Right cardiac atrium (tissue), 5 donors: Measurements from ENCODE around the gene CD93. TPM values are rescaled to one million over a fixed set of nuclear protein-coding genes. Genes with fewer than 3 reads are reported as not detected.
A peak's percentile ranks its signal among the peaks of the same experiment; 100 is the strongest.

Source experiments
- ATAC-seq, 2 donors: fragments of 200-7000 bp; cut with Tn5 transposase; one replicate each; pipeline versions ENCODE4 v1.8.0 to v1.9.1; 2020; ENCODE audit warnings: moderate library complexity in 2 of 2, mild to moderate bottlenecking in 1 of 2
- DNase-seq, 3 donors: peaks; one replicate each; pipeline ENCODE4 v3.0.0-alpha.2; 2020
- H3K27ac ChIP-seq: one replicate; pipeline ENCODE4 v1.5.1; 2013; ENCODE audit warnings: mild to moderate bottlenecking, low read length, control low read depth, moderate library complexity
- H3K27me3 ChIP-seq: one replicate; pipeline ENCODE4 v1.6.1; 2013; ENCODE audit not compliant: control insufficient read depth, insufficient read depth
- H3K4me1 ChIP-seq: one replicate; pipeline ENCODE4 v1.6.1; 2013; ENCODE audit warnings: low read length; ENCODE audit not compliant: control insufficient read depth, insufficient read depth
- H3K4me3 ChIP-seq: one replicate; pipeline ENCODE4 v1.5.1; 2013; ENCODE audit warnings: low read length, control low read depth
- H3K9me3 ChIP-seq: one replicate; pipeline ENCODE4 v1.6.1; 2013; ENCODE audit warnings: low read length; ENCODE audit not compliant: control insufficient read depth
- WGBS: extraction: QIAGEN DNeasy Blood & Tissue Kit; methylation state at CpG from one replicate; pipeline ENCODE4 v1.1.7; 2013; 5-methylcytosine and 5-hydroxymethylcytosine counted together
- intact Hi-C, 4 donors: fragments of 100-400 bp; cut with DNase I; formaldehyde crosslinking; loops; one replicate each; pipeline versions ENCODE4 v1.11.0 to v1.14.0; 2022 to 2023
- polyA plus RNA-seq: library from polyadenylated mRNA; stranded (reverse); fragments of 200-250 nt; gene quantifications from one replicate; pipeline ENCODE4 v1.2.3, GENCODE V29; 2013
- total RNA-seq, 4 donors: library from RNA; stranded (reverse); fragmentation: NEBNext Ultra II Directional; extraction: Animal tissue kit (Norgen Biotek cat#: 25700); gene quantifications; one replicate each; pipeline ENCODE4 v1.2.1, GENCODE V29; 2021
- donor health status: healthy with polysubstance abuse.
- donor health status: DM: no; HTN: yes; CAD: no.
- donor health status: DM: no; HTN: no; CAD: no.
- donor health status: DM: no; HTN: yes; CAD: no; lungs with severe emphysema.
- donor health status: DM: yes; HTN: yes; CAD: no.

Gene CD93
- total and polyA plus RNA-seq, 5 donors = 14.1 to 51.6 (median 39.8) TPM

- peak in 2 of 3 donors; percentile 42 to 50 for DNase-seq
Observed at GRCh38 chr20:23119456-23120216, 33.5 kb upstream of the CD93 start.

GRCh38 chr20:23118766-23119165 is 32.6 kb upstream of the CD93 start:
- intact Hi-C loops = no loop called here

More at GRCh38 chr20:23119456-23120216, 33.5 kb upstream of the CD93 start:
- intact Hi-C loops = no loop called here
- no peaks in the 10 kb centered on the region for H3K9me3 ChIP-seq
- WGBS = 78% methylated on average over 15 of the region's 15 CpGs
- H3K27ac ChIP-seq = peak overlapping the region; percentile 66
- no peaks in the 10 kb centered on the region for H3K27me3 ChIP-seq
- no peak overlapping the region for H3K4me3 ChIP-seq
- H3K4me1 ChIP-seq = peaks cover 6% of the 10 kb centered on the region
- peak; percentile 60 to 90 for ATAC-seq

GRCh38 chr20:23118144-23118543 is 32.0 kb upstream of the CD93 start:
- Histone ChIP-seq H3K27ac (no peak overlapping the region), H3K4me3 (no peak overlapping the region), H3K9me3 (no peaks in the 10 kb centered on the region), H3K4me1 (peaks cover 6% of the 10 kb centered on the region), H3K27me3 (no peaks in the 10 kb centered on the region)
- 97% methylated on average over 8 of the region's 8 CpGs for WGBS
- ATAC-seq (no peak), DNase-seq (peak in 1 of 3 donors; percentile 13)
- intact Hi-C loops = no loop called here

More at GRCh38 chr20:23118766-23119165, 32.6 kb upstream of the CD93 start:
- DNase-seq (peak in 1 of 3 donors; percentile 3), ATAC-seq (no peak)
- WGBS = 90% methylated on average over 9 of the region's 9 CpGs
- H3K4me1 ChIP-seq = peaks cover 6% of the 10 kb centered on the region
- no peak overlapping the region for H3K4me3 ChIP-seq
- no peaks in the 10 kb centered on the region for H3K9me3 ChIP-seq
- no peak overlapping the region for H3K27ac ChIP-seq
- H3K27me3 ChIP-seq = no peaks in the 10 kb centered on the region

GRCh38 chr20:23117738-23118137 is 31.6 kb upstream of the CD93 start:
- intact Hi-C loops = no loop called here
- 96% methylated on average over 8 of the region's 8 CpGs for WGBS

GRCh38 chr20:23116311-23117089 is 30.4 kb upstream of the CD93 start:
- Histone ChIP-seq H3K27me3 (no peaks in the 10 kb centered on the region), H3K4me1 (peaks cover 6% of the 10 kb centered on the region), H3K27ac (no peak overlapping the region), H3K4me3 (no peak overlapping the region), H3K9me3 (no peaks in the 10 kb centered on the region)
- DNase-seq (peak in 1 of 3 donors; percentile 10), ATAC-seq (no peak)
- WGBS = 76% methylated on average over 10 of the region's 10 CpGs
- intact Hi-C loops = no loop called here

More at GRCh38 chr20:23117738-23118137, 31.6 kb upstream of the CD93 start:
- Histone ChIP-seq H3K9me3 (no peaks in the 10 kb centered on the region), H3K4me3 (no peak overlapping the region), H3K4me1 (peaks cover 6% of the 10 kb centered on the region), H3K27ac (no peak overlapping the region), H3K27me3 (no peaks in the 10 kb centered on the region)
- peak in 1 of 3 donors; percentile 3 for DNase-seq
- ATAC-seq = no peak

- intact Hi-C loops = no loop called here
- H3K27ac ChIP-seq = no peak overlapping the region
Observed at GRCh38 chr20:23115822-23116221, 29.7 kb upstream of the CD93 start.

GRCh38 chr20:23114448-23115082 is 28.4 kb upstream of the CD93 start:
- Histone ChIP-seq H3K4me3 (no peak overlapping the region), H3K4me1 (no peaks in the 10 kb centered on the region), H3K27ac (no peak overlapping the region), H3K9me3 (no peaks in the 10 kb centered on the region), H3K27me3 (no peaks in the 10 kb centered on the region)
- DNase-seq = peak in 1 of 3 donors; percentile 3
- intact Hi-C loops = no loop called here
- no peak for ATAC-seq
- 74% methylated on average over 8 of the region's 8 CpGs for WGBS

More at GRCh38 chr20:23115822-23116221, 29.7 kb upstream of the CD93 start:
- no peak for DNase-seq
- ATAC-seq = no peak
- Histone ChIP-seq H3K27me3 (no peaks in the 10 kb centered on the region), H3K9me3 (no peaks in the 10 kb centered on the region), H3K4me1 (peaks cover 6% of the 10 kb centered on the region), H3K4me3 (no peak overlapping the region)
- WGBS = 85% methylated on average over 3 of the region's 3 CpGs

GRCh38 chr20:23114018-23114417 is 27.9 kb upstream of the CD93 start:
- intact Hi-C loops = no loop called here
- H3K27me3 ChIP-seq = no peaks in the 10 kb centered on the region
- H3K27ac ChIP-seq = no peak overlapping the region
- peak; percentile 51 to 83 (median 76) for DNase-seq
- no peak overlapping the region for H3K4me3 ChIP-seq
- 70% methylated on average over 2 of the region's 2 CpGs for WGBS
- ATAC-seq = peak; percentile 30 to 44
- no peaks in the 10 kb centered on the region for H3K9me3 ChIP-seq
- H3K4me1 ChIP-seq = no peaks in the 10 kb centered on the region

GRCh38 chr20:23112595-23112994 is 26.5 kb upstream of the CD93 start:
- ATAC-seq = no peak
- H3K4me1 ChIP-seq = no peaks in the 10 kb centered on the region
- DNase-seq = no peak
- H3K4me3 ChIP-seq = no peak overlapping the region
- intact Hi-C loops = no loop called here
- H3K9me3 ChIP-seq = no peaks in the 10 kb centered on the region
- WGBS = 82% methylated on average over 1 of the region's 1 CpG
- H3K27me3 ChIP-seq = no peaks in the 10 kb centered on the region
- H3K27ac ChIP-seq = no peak overlapping the region

GRCh38 chr20:23111944-23112342 is 25.8 kb upstream of the CD93 start:
- no peak overlapping the region for H3K4me3 ChIP-seq
- intact Hi-C loops = no loop called here
- ATAC-seq = no peak
- H3K27me3 ChIP-seq = no peaks in the 10 kb centered on the region
- H3K27ac ChIP-seq = no peak overlapping the region
- no peak for DNase-seq
- no peaks in the 10 kb centered on the region for H3K4me1 ChIP-seq
- H3K9me3 ChIP-seq = no peaks in the 10 kb centered on the region
- 90% methylated on average over 9 of the region's 9 CpGs for WGBS
